ENCODE data around the gene R3HDM2.
"Not testable (repeated sequence)": the region's sequence is repeated elsewhere in the genome, so short reads cannot be mapped to it uniquely, and the experiment has no call there.

The R3HDM2 gene

DNA sequence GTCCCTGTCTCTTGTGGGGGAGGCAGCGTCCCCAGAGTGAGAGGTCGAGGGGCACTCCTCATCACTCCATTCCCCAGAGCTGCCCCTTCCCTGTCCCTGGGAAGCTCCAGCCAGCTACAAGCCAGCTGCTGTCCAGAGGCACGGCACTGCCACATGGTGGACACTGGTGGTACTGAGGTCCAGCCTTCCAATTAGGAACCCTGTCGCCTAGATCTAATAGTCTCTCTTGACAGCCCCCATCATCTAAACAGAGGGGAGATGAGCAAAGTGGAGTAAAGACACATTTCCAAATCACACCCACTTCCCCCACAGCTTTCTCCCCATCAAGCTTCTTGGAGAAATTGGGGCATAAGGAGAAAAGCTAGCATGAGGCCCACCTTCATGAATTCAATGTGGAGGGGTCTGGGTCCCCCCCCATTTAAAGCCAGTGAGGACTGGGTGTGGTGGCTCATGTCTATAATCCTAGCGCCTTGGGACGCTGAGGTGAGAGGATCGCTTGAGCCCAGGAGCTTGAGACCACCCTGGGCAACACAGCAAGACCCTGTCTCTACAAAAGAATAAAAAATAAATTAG, 22.2 kb upstream of the R3HDM2 start:
- Histone ChIP-seq H3K4me1 (peaks cover 50 to 68% (median 66%) of the 10 kb centered on the region in 10 experiments), H4K20me1 (no peaks in the 10 kb centered on the region), H3K4me3 (no peak overlapping the region), H3K27ac (peak overlapping the region in 8 of 11 experiments; percentile 27 to 74 (median 60); a peak in 15 of 22 replicates), H3K27me3 (no peaks in the 10 kb centered on the region), H3K9me3 (replicated peaks in 1 of 11) (no peaks in the 10 kb centered on the region), H3K9ac (peak overlapping the region in 8 of 11 experiments; percentile 9 to 66 (median 40); a peak in 11 of 22 replicates), H3K36me3 (no peaks in the 10 kb centered on the region), H3K4me2 (peak overlapping the region; percentile 67 to 89 (median 81))
- no peak for TF ChIP-seq Cebpa-rat (IDR thresholded peaks at IDR 0.05)

GRCh38 chr12:57452181-57452936, 21.5 kb upstream of the R3HDM2 start:
- Histone ChIP-seq H3K27ac (peak overlapping the region in 9 of 11 experiments; percentile 27 to 74 (median 54); a peak in 18 of 22 replicates), H3K36me3 (no peaks in the 10 kb centered on the region), H3K27me3 (no peaks in the 10 kb centered on the region), H3K4me1 (peaks cover 44 to 63% (median 59%) of the 10 kb centered on the region in 10 experiments), H3K4me2 (peak overlapping the region; percentile 67 to 89 (median 81)), H3K9me3 (replicated peaks in 1 of 11) (no peaks in the 10 kb centered on the region), H3K4me3 (no peak overlapping the region), H3K9ac (peak overlapping the region in 9 of 11 experiments; percentile 3 to 66 (median 28); a peak in 12 of 22 replicates), H4K20me1 (no peaks in the 10 kb centered on the region)
- no peak for TF ChIP-seq Cebpa-rat (IDR thresholded peaks at IDR 0.05)

DNA sequence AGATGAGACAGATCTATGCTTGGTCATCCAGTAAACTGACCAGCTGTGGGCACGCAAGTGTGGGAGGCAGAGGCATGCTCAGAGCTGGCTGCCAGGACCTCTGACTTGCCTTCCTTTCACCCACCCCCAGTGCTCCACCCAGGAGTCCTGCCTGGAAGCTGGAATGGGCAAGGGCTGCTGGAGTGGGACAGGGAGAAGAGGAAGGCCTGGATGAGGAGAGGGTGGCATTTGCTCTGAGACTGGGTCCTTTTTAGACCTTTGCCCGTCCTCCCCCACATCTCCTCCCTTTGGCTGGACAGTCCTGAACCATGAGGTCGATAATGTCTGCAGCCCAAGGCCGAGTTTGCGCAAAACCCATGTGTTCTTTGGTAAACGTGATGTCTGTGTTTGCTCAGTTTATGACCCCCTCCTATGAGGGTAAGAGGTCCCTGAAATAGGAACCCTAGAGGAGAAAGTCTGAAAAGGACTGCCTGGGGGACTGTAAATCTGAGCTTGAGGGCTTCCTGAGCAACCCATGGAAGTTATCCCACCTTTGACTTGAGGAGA, 20.5 kb upstream of the R3HDM2 start:
- no peaks in the 10 kb centered on the region for H3K36me3 ChIP-seq
- H3K4me1 ChIP-seq = peaks cover 42 to 55% (median 53%) of the 10 kb centered on the region in 10 experiments
- no peaks in the 10 kb centered on the region for H3K9me3 ChIP-seq (replicated peaks in 1 of 11)
- TF ChIP-seq Cebpa-rat (IDR thresholded peaks at IDR 0.05) = no peak
- H4K20me1 ChIP-seq = no peaks in the 10 kb centered on the region
- H3K27ac ChIP-seq = peak overlapping the region in 3 of 11 experiments; percentile 25 to 74 (median 49); a peak in 2 of 22 replicates
- peak overlapping the region in 1 of 11 experiments; percentile 51; a peak in 1 of 22 replicates for H3K9ac ChIP-seq
- no peaks in the 10 kb centered on the region for H3K27me3 ChIP-seq
- H3K4me3 ChIP-seq = no peak overlapping the region
- H3K4me2 ChIP-seq = peak overlapping the region; percentile 67 to 89 (median 81); a peak in 21 of 22 replicates

GRCh38 chr12:57450057-57450456, 19.2 kb upstream of the R3HDM2 start:
- H3K4me1 ChIP-seq = peaks cover 37 to 42% (median 40%) of the 10 kb centered on the region in 10 experiments
- H3K27ac ChIP-seq = no peak overlapping the region
- no peak overlapping the region for H3K4me3 ChIP-seq
- H3K9me3 ChIP-seq (replicated peaks in 1 of 11) = no peaks in the 10 kb centered on the region
- H3K9ac ChIP-seq = no peak overlapping the region
- H4K20me1 ChIP-seq = no peaks in the 10 kb centered on the region
- no peak overlapping the region for H3K4me2 ChIP-seq
- TF ChIP-seq Cebpa-rat (IDR thresholded peaks at IDR 0.05) = no peak
- no peaks in the 10 kb centered on the region for H3K27me3 ChIP-seq
- H3K36me3 ChIP-seq = no peaks in the 10 kb centered on the region

GRCh38 chr12:57449375-57449774, 18.5 kb upstream of the R3HDM2 start:
- Histone ChIP-seq H3K9me3 (replicated peaks in 1 of 11) (no peaks in the 10 kb centered on the region), H4K20me1 (no peaks in the 10 kb centered on the region), H3K4me3 (no peak overlapping the region), H3K9ac (no peak overlapping the region), H3K4me1 (peaks cover 30 to 39% (median 34%) of the 10 kb centered on the region in 10 experiments), H3K27me3 (no peaks in the 10 kb centered on the region), H3K4me2 (no peak overlapping the region), H3K36me3 (no peaks in the 10 kb centered on the region), H3K27ac (no peak overlapping the region)
- no peak for TF ChIP-seq Cebpa-rat (IDR thresholded peaks at IDR 0.05)

- Histone ChIP-seq H3K27me3 (no peaks in the 10 kb centered on the region), H3K9me3 (replicated peaks in 1 of 11) (no peaks in the 10 kb centered on the region), H3K9ac (no peak overlapping the region), H3K36me3 (no peaks in the 10 kb centered on the region), H3K27ac (no peak overlapping the region), H3K4me3 (no peak overlapping the region), H4K20me1 (no peaks in the 10 kb centered on the region), H3K4me2 (no peak overlapping the region), H3K4me1 (peaks cover 24 to 36% (median 27%) of the 10 kb centered on the region in 10 experiments)
- TF ChIP-seq Cebpa-rat (IDR thresholded peaks at IDR 0.05) = no peak
These were observed 17.8 kb upstream of the R3HDM2 start for GRCh38 chr12:57448669-57449068.

DNA sequence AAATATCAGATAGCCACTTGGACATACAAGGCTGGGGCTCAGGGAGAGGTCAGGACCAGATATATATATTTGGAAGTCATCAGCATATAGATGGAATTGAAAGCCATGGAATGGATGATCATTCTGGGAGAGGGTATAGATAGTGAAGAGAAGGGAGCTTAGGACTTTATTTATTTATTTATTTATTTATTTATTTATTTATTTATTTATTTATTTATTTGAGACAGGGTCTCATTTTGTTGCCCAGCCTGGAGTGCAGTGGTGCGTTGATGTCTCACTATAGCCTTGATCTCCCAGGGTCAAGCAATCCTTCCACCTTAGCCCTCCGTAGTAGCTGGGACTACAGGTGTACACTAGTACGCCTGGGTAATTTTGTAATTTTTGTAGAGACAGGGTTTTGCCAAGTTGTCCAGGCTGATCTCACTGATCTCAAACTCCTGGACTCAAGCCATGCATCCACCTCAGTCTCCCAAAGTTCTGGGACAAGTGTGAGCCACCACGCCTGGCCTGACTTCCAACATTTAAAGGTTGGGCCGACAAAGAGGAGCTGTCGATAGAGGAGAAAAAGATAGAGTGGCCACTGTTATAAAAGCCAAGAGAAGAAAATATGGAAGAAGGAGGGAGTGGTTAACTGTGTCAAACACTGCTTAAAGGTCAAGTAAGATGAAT, 15.6 kb upstream of the R3HDM2 start:
- TF ChIP-seq Cebpa-rat (IDR thresholded peaks at IDR 0.05) = no peak
- no peaks in the 10 kb centered on the region for H3K27me3 ChIP-seq
- peaks cover 2 to 19% (median 5%) of the 10 kb centered on the region in 10 experiments for H3K4me1 ChIP-seq
- no peaks in the 10 kb centered on the region for H4K20me1 ChIP-seq
- no peak overlapping the region for H3K27ac ChIP-seq
- H3K9me3 ChIP-seq (replicated peaks in 1 of 11) = peaks cover 4 to 10% (median 8%) of the 10 kb centered on the region in 11 experiments; a peak in 18 of 22 replicates
- no peak overlapping the region for H3K9ac ChIP-seq
- no peak overlapping the region for H3K4me2 ChIP-seq
- no peaks in the 10 kb centered on the region for H3K36me3 ChIP-seq
- no peak overlapping the region for H3K4me3 ChIP-seq

DNA sequence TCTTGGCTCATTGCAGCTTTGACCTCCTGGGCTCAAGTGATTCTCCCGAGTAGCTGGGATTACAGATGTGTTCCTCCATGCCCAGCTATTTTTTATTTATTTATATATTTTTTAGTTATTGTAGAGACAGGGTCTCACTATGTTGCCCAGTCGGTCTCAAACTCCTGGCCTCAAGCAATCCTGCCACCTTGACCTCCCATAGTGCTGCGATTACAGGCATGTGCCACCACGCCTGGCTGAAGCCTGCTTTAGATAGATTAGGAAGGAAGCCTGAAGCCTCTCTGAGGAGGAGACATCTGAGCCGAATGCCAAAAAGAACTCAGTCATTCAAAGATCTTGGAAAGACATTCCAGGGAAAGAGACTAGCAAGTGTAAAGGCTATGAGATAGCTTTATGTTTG, 13.9 kb upstream of the R3HDM2 start:
- Histone ChIP-seq H3K4me1 (peaks cover 0 to 14% (median 0%) of the 10 kb centered on the region in 10 experiments; a peak in 3 of 20 replicates), H3K9me3 (replicated peaks in 1 of 11) (peaks cover 7 to 18% (median 16%) of the 10 kb centered on the region in 11 experiments; a peak in 19 of 22 replicates), H3K27me3 (no peaks in the 10 kb centered on the region), H4K20me1 (no peaks in the 10 kb centered on the region), H3K27ac (no peak overlapping the region), H3K9ac (no peak overlapping the region), H3K4me3 (no peak overlapping the region), H3K36me3 (no peaks in the 10 kb centered on the region), H3K4me2 (no peak overlapping the region)
- no peak for TF ChIP-seq Cebpa-rat (IDR thresholded peaks at IDR 0.05)

- Histone ChIP-seq H3K4me1 (peaks cover 0 to 14% (median 0%) of the 10 kb centered on the region in 10 experiments; a peak in 3 of 20 replicates), H3K9me3 (replicated peaks in 1 of 11) (peaks cover 7 to 18% (median 16%) of the 10 kb centered on the region in 11 experiments; a peak in 19 of 22 replicates)
- H4K20me1 ChIP-seq, H3K27ac ChIP-seq, H3K36me3 ChIP-seq, H3K27me3 ChIP-seq, H3K9ac ChIP-seq, H3K4me3 ChIP-seq, H3K4me2 ChIP-seq: not testable (repeated sequence)
These were observed 13.5 kb upstream of the R3HDM2 start for GRCh38 chr12:57444337-57444736.
